Measurements from ENCODE around the gene AFF3. TPM values are rescaled to one million over a fixed set of nuclear protein-coding genes. Genes with fewer than 3 reads are reported as not detected.

Gene AFF3
- total RNA-seq, 4 donors from 2014 or later = 9.0 to 20.2 (median 14.5) TPM

DNA sequence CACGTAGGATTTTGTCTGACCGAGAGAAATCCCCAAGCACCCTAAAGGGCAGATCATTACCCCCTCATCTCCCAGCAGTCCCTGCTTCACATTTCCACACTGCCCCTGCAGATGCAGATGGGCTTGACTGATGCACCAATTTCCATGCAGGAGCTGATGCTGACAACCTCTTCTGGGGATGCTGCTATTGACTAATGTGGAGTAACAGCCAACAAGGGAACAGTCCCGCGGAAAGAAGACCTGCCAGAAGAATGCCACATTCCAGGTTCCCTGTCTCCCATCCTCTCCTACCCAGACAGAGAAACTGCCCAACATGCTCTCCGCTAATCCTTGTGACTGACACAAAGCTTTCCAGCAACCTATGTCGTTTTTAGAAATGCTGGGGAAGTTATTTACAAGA, 91.7 kb downstream of the AFF3 start:
- H3K4me1 ChIP-seq = no peaks in the 10 kb centered on the region
- intact Hi-C loops (cut with DNase I; ENCODE audit: low total_unique reads) = no loop called here
- no peaks in the 10 kb centered on the region for H3K27me3 ChIP-seq
- H3K4me3 ChIP-seq = no peak overlapping the region
- no peaks in the 10 kb centered on the region for H3K9me3 ChIP-seq
- no peak for DNase-seq
- TF ChIP-seq POLR2A (IDR thresholded peaks at IDR 0.05) (no peak), EP300 (IDR thresholded peaks at IDR 0.05; ENCODE audit: low read depth) (no peak), POLR2AphosphoS5 (IDR thresholded peaks at IDR 0.05) (no peak), CTCF (IDR thresholded peaks at IDR 0.05) (no peak)
- no peaks in the 10 kb centered on the region for H3K36me3 ChIP-seq
- in situ Hi-C loops (cut with MboI; ENCODE audit: low pct_ligation_motif_present in 1 of 4, low pct_unique_long_range_greater_than_20kb in 1 of 4, low sequenced_read_pairs in 3 of 4) = no loop called here
- WGBS, 2 donors (ENCODE audit: low coverage in 1 of 2) = 86 to 87% methylated on average over 3 to 6 of the region's 6 CpGs
- H3K27ac ChIP-seq = no peak overlapping the region

GRCh38 chr2:100046961-100047947, 95.1 kb downstream of the AFF3 start:
- Histone ChIP-seq H3K36me3 (no peaks in the 10 kb centered on the region), H3K4me3 (no peak overlapping the region), H3K27ac (no peak overlapping the region), H3K27me3 (no peaks in the 10 kb centered on the region), H3K9me3 (no peaks in the 10 kb centered on the region), H3K4me1 (no peaks in the 10 kb centered on the region)
- DNase-seq = no peak
- in situ Hi-C loops (cut with MboI; ENCODE audit: low pct_ligation_motif_present in 1 of 4, low pct_unique_long_range_greater_than_20kb in 1 of 4, low sequenced_read_pairs in 3 of 4) = no loop called here
- WGBS, 2 donors (ENCODE audit: low coverage in 1 of 2) = 72 to 81% methylated on average over 15 of the region's 15 CpGs
- intact Hi-C loops (cut with DNase I; ENCODE audit: low total_unique reads) = no loop called here
- no peak for TF ChIP-seq EP300 (IDR thresholded peaks at IDR 0.05; ENCODE audit: low read depth)
- TF ChIP-seq POLR2A (IDR thresholded peaks at IDR 0.05) = no peak
- no peak for TF ChIP-seq POLR2AphosphoS5 (IDR thresholded peaks at IDR 0.05)
- no peak for TF ChIP-seq CTCF (IDR thresholded peaks at IDR 0.05)

GRCh38 chr2:100045000-100045399, 97.4 kb downstream of the AFF3 start:
- no peak overlapping the region for H3K4me3 ChIP-seq
- no peaks in the 10 kb centered on the region for H3K36me3 ChIP-seq
- 76 to 95% methylated on average over 2 to 9 of the region's 9 CpGs for WGBS, 2 donors (ENCODE audit: low coverage in 1 of 2)
- TF ChIP-seq CTCF (IDR thresholded peaks at IDR 0.05) (no peak), POLR2A (IDR thresholded peaks at IDR 0.05) (no peak), EP300 (IDR thresholded peaks at IDR 0.05; ENCODE audit: low read depth) (no peak), POLR2AphosphoS5 (IDR thresholded peaks at IDR 0.05) (no peak)
- H3K4me1 ChIP-seq = no peaks in the 10 kb centered on the region
- DNase-seq = no peak
- H3K27ac ChIP-seq = no peak overlapping the region
- intact Hi-C loops (cut with DNase I; ENCODE audit: low total_unique reads) (loop anchor here (1.0 kb wide), 1 partner anchor 13 kb away; no protein-coding TSS in a partner anchor), in situ Hi-C loops (cut with MboI; ENCODE audit: low pct_ligation_motif_present in 1 of 4, low pct_unique_long_range_greater_than_20kb in 1 of 4, low sequenced_read_pairs in 3 of 4) (no loop called here)
- H3K27me3 ChIP-seq = no peaks in the 10 kb centered on the region
- no peaks in the 10 kb centered on the region for H3K9me3 ChIP-seq

DNA sequence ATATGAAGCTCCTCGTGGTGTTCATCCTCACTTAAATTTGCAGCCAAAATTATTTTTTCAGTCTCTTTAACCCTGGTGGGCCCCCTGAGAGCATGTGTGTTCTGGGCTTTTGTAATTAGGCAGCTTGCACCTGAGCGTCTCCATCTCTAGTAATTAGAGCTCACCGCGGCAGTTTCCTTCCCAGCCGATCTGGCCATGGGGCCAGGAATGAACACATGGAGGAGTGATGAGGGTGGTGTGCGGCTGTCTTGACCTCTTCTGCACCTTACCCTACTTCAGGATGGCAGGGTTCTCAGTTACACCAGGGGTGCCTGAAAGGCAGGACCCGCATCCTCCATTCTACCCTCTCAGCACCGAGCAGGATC, 98.5 kb downstream of the AFF3 start:
- no peaks in the 10 kb centered on the region for H3K9me3 ChIP-seq
- no peaks in the 10 kb centered on the region for H3K4me1 ChIP-seq
- no peaks in the 10 kb centered on the region for H3K27me3 ChIP-seq
- no peaks in the 10 kb centered on the region for H3K36me3 ChIP-seq
- in situ Hi-C loops (cut with MboI; ENCODE audit: low pct_ligation_motif_present in 1 of 4, low pct_unique_long_range_greater_than_20kb in 1 of 4, low sequenced_read_pairs in 3 of 4) (no loop called here), intact Hi-C loops (cut with DNase I; ENCODE audit: low total_unique reads) (loop anchor here (1.0 kb wide), 1 partner anchor 14 kb away; no protein-coding TSS in a partner anchor)
- WGBS, 2 donors (ENCODE audit: low coverage in 1 of 2) = 89 to 91% methylated on average over 3 to 8 of the region's 8 CpGs
- H3K4me3 ChIP-seq = no peak overlapping the region
- no peak for DNase-seq
- no peak overlapping the region for H3K27ac ChIP-seq
- no peak for TF ChIP-seq CTCF (IDR thresholded peaks at IDR 0.05)
